Endometrial microvascular endothelial cells (primary cell): Measurements from ENCODE around the gene PDZD2. TPM values are rescaled to one million over a fixed set of nuclear protein-coding genes. Genes with fewer than 3 reads are reported as not detected.
"Not testable (repeated sequence)": the region's sequence is repeated elsewhere in the genome, so short reads cannot be mapped to it uniquely, and the experiment has no call there.

Experiments
- in situ Hi-C: cut with HindIII; loops from 2 replicates; pipeline ENCODE4 v1.10.0; 2017; ENCODE audit warnings: low sequenced_read_pairs, low pct_unique_long_range_greater_than_20kb; ENCODE audit errors: inconsistent ontology term
- total RNA-seq: library from RNA; depleted of rRNA; stranded (reverse); fragments of >200 nt; gene quantifications from one replicate; pipeline ENCODE4 v1.2.3, GENCODE V29; 2015; ENCODE audit errors: inconsistent ontology term

Gene PDZD2
- total RNA-seq, 1 donor from 2014 or later, result 5.4 TPM

GRCh38 chr5:32110111-32110696 is 471.3 kb downstream of the PDZD2 start:
- in situ Hi-C loops, result no loop called here

- in situ Hi-C loops, result no loop called here
These were observed 477.1 kb downstream of the PDZD2 start for GRCh38 chr5:32115985-32116384.

- in situ Hi-C loops, result no loop called here
These were observed 477.8 kb downstream of the PDZD2 start for GRCh38 chr5:32116574-32117313.

GRCh38 chr5:32118922-32119321 is 480.0 kb downstream of the PDZD2 start:
- in situ Hi-C loops, result not testable (repeated sequence)

- in situ Hi-C loops, result no loop called here
These were observed 484.3 kb downstream of the PDZD2 start for GRCh38 chr5:32123058-32123805.

GRCh38 chr5:32123889-32124676 is 485.2 kb downstream of the PDZD2 start:
- in situ Hi-C loops, result no loop called here

- in situ Hi-C loops, result no loop called here
These were observed 487.8 kb downstream of the PDZD2 start for GRCh38 chr5:32126691-32127090.

GRCh38 chr5:32127711-32128110 is 488.8 kb downstream of the PDZD2 start:
- in situ Hi-C loops, result no loop called here

- in situ Hi-C loops, result no loop called here
These were observed 490.2 kb downstream of the PDZD2 start for GRCh38 chr5:32129074-32129598.

- in situ Hi-C loops, result no loop called here
These were observed 491.9 kb downstream of the PDZD2 start for GRCh38 chr5:32130865-32131264.

GRCh38 chr5:32131604-32132003 is 492.7 kb downstream of the PDZD2 start:
- in situ Hi-C loops, result no loop called here

- in situ Hi-C loops, result no loop called here
These were observed 493.8 kb downstream of the PDZD2 start for GRCh38 chr5:32132757-32133156.

GRCh38 chr5:32135086-32135485 is 496.2 kb downstream of the PDZD2 start:
- in situ Hi-C loops, result loop anchor here (5.0 kb wide), 1 partner anchor 37 kb away; the partner anchor contains the start of gene GOLPH3

GRCh38 chr5:32136342-32136741 is 497.4 kb downstream of the PDZD2 start:
- in situ Hi-C loops, result loop anchor here (5.0 kb wide), 1 partner anchor 36 kb away; the partner anchor contains the start of gene GOLPH3

- in situ Hi-C loops, result loop anchor here (5.0 kb wide), 1 partner anchor 33 kb away; the partner anchor contains the start of gene GOLPH3
These were observed 500.0 kb downstream of the PDZD2 start for GRCh38 chr5:32138839-32139493.

- in situ Hi-C loops, result no loop called here
These were observed 504.9 kb downstream of the PDZD2 start for GRCh38 chr5:32143617-32144377.

- in situ Hi-C loops, result no loop called here
These were observed 505.7 kb downstream of the PDZD2 start for GRCh38 chr5:32144378-32145207.
